ENCODE measurements around the gene MYH13.

- TF ChIP-seq CTCF (IDR thresholded peaks at IDR 0.05; ENCODE audit: insufficient read depth, low read length): no peak
- TF ChIP-seq REST (IDR thresholded peaks at IDR 0.05; ENCODE audit: insufficient replicate concordance, low read depth): no peak
Measured at GRCh38 chr17:10336393-10336792, 36.4 kb downstream of the MYH13 start.

All from HL-60 (cell line).